Fibroblast of gingiva (primary cell): ENCODE measurements around the gene CELSR2.
"Not testable (repeated sequence)": the region's sequence is repeated elsewhere in the genome, so short reads cannot be mapped to it uniquely, and the experiment has no call there.

ENCODE experiments used
- DNase-seq: peaks from one replicate; pipeline ENCODE4 v3.0.0-alpha.2; 2011; ENCODE audit warnings: low read depth

Gene CELSR2, protein sequence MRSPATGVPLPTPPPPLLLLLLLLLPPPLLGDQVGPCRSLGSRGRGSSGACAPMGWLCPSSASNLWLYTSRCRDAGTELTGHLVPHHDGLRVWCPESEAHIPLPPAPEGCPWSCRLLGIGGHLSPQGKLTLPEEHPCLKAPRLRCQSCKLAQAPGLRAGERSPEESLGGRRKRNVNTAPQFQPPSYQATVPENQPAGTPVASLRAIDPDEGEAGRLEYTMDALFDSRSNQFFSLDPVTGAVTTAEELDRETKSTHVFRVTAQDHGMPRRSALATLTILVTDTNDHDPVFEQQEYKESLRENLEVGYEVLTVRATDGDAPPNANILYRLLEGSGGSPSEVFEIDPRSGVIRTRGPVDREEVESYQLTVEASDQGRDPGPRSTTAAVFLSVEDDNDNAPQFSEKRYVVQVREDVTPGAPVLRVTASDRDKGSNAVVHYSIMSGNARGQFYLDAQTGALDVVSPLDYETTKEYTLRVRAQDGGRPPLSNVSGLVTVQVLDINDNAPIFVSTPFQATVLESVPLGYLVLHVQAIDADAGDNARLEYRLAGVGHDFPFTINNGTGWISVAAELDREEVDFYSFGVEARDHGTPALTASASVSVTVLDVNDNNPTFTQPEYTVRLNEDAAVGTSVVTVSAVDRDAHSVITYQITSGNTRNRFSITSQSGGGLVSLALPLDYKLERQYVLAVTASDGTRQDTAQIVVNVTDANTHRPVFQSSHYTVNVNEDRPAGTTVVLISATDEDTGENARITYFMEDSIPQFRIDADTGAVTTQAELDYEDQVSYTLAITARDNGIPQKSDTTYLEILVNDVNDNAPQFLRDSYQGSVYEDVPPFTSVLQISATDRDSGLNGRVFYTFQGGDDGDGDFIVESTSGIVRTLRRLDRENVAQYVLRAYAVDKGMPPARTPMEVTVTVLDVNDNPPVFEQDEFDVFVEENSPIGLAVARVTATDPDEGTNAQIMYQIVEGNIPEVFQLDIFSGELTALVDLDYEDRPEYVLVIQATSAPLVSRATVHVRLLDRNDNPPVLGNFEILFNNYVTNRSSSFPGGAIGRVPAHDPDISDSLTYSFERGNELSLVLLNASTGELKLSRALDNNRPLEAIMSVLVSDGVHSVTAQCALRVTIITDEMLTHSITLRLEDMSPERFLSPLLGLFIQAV (N-terminal part only)

GRCh38 chr1:109248797-109249629 is at the start of gene CELSR2:
CELSR2 (plus strand) TSS chr1:109249539; CDS start chr1:109250080, 541 bp downstream.
- DNase-seq = peak; percentile 42

- DNase-seq = no peak
Measured at GRCh38 chr1:109199710-109200109, 49.6 kb upstream of the CELSR2 start.

DNA sequence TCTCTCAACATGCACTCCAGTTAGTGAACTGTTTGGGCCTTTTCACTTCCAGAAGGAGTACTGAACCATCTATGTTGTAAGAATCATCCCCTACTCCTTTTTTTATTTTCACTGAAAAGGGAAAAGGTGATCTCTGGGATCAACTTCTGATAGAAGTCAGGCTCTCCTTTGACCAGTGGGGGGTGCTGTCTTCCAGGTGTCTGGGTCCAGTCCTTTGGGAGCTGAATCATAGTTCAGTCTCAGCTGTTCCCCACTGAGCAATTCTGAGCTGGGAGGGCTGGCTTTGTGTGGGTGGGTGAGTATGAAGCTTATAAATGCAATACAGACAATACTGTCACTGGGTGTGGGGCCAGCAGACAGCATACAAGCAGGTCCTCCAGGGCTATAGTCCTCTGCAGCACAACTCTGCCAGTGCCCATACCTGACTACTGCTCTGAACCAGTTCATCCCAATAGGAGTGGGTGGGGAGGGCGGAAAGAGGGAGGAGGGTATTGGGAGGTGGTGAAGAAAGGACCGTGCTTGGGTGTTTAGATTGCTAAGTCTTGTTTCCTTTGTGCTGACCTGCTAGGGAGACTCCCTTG is 48.1 kb upstream of the CELSR2 start:
- peak; percentile 48 for DNase-seq

GRCh38 chr1:109204484-109204883 is 44.9 kb upstream of the CELSR2 start:
- no peak for DNase-seq

DNA sequence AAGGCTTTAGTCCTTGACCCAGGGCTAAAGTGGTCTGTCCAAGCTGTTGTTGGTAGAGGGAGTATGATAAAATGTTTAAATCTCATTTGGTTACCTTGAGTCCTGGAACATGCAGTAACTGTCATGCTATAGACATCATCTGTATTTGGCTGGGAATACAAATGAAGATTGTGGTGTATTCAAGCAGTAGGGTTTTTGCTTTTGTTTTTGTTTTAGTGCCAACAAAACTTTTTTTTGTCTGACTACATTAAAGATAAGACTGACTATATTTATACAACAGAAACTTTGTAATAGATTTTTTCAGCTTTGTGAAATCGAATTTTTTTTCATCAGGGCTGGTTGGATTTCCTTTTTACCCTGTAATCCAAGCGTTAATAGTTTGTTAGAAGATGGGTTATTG is 43.0 kb upstream of the CELSR2 start:
- DNase-seq = no peak

DNA sequence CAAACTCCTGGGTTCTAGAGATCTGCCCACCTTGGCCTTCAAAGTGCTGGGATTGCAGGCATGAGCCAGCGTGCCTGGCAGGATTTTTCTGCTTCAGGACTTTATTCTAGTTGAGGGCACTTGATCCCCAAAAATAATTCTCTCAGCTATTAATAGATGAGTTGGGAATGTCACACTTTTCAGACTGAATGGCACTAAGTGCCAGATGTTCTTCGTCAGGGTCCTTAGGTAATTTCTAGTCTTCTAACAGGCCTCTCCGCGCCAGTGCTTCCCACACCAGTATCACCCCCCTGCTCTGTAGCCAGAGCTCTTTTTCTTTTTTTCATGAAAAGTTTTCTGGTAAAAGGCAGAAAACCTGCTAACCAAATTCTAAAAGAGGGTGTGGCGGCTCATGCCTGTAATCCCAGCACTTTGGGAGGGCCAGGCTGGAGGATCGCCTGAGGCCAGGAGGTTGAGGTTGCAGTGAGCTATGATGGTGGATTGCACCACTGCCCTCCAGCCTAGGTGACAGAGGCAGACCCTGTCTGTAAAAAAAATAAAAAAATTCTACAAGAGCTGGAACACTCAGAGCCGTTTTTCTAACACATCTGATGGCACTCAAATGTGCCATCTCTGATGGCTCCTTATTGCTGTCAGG is 41.8 kb upstream of the CELSR2 start:
- no peak for DNase-seq

- no peak for DNase-seq
Measured at GRCh38 chr1:109208394-109208793, 40.9 kb upstream of the CELSR2 start.

- no peak for DNase-seq
Measured at GRCh38 chr1:109208836-109209463, 40.4 kb upstream of the CELSR2 start.

GRCh38 chr1:109210058-109210457 is 39.3 kb upstream of the CELSR2 start:
- DNase-seq = no peak

DNA sequence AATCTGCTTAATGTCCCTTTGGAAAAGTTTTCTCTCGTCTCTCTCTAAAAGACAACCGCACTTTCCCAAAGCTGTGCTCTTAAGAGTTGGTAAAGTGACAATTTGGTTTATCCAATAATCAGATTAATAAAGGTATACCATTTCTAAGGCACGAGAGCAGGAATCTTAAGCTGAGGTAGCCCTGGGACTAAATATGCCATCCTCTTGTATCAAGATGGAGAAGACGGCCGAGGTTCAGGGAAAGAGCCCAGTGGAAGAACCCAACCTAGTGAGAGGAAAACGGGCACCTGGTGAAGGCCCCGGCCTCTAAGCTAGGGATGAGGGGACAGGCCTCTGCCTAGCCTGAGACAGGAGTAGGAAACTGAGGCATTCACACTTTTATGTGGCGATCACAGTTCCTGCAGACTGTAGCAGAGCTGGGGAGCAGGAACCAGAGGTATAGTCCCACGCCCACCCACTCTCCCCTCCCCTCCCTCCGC is 36.0 kb upstream of the CELSR2 start:
- no peak for DNase-seq

GRCh38 chr1:109213824-109214693 is 35.3 kb upstream of the CELSR2 start, which contains the start of gene SARS1:
SARS1 (plus strand) TSS chr1:109213918; CDS start chr1:109213993, 75 bp downstream.
- DNase-seq = peak; percentile 78

GRCh38 chr1:109214695-109215623 is 34.4 kb upstream of the CELSR2 start:
- DNase-seq = peak; percentile 88

DNA sequence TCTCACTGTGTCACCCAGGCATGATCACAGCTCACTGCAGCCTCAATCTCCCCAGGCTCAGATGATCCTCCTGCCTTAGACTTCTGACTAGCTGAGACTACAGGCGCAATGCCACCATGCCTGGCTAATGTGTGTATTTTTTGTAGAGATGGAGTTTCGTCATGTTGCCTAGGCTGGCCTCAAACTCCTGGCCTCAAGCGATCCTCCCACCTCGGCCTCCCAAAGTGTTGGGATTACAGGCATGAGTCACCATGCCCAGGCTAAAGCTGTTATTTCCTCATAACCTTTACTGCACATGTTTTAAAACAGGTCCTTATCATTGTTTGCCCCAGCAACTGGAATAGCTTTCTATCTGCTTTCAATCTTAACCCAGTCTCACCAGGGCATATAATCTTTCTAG is 32.7 kb upstream of the CELSR2 start:
- DNase-seq = no peak

- no peak for DNase-seq
Measured at GRCh38 chr1:109218516-109218915, 30.8 kb upstream of the CELSR2 start.

- not testable (repeated sequence) for DNase-seq
Measured at GRCh38 chr1:109221201-109221600, 28.1 kb upstream of the CELSR2 start.

DNA sequence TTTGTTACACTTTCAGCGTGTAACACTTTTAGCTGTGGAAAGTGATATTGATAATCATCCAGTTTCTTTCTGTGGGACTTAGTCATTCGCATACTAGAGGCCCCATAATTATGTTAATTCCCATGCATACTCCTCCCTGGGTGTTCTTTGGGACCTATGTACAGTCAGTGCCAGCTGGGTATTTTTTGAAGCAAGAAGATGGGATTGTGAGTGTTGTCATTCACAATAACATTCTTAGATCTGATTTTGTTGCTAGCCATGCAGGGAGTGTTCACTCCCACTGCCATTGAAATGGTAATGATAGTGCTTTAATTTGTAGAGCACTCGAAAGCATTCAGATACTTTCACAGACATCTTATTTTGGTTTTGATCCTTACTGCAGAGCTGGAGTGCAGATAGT is 24.0 kb upstream of the CELSR2 start:
- DNase-seq = no peak

GRCh38 chr1:109225711-109226445 is 23.5 kb upstream of the CELSR2 start:
- no peak for DNase-seq
